ENCODE measurements around the gene GTF2F1. TPM values are rescaled to one million over a fixed set of nuclear protein-coding genes. Genes with fewer than 3 reads are reported as not detected.

GTF2F1 gene
- total RNA-seq, 1 experiment from 2014 or later, result 67.2 TPM

DNA sequence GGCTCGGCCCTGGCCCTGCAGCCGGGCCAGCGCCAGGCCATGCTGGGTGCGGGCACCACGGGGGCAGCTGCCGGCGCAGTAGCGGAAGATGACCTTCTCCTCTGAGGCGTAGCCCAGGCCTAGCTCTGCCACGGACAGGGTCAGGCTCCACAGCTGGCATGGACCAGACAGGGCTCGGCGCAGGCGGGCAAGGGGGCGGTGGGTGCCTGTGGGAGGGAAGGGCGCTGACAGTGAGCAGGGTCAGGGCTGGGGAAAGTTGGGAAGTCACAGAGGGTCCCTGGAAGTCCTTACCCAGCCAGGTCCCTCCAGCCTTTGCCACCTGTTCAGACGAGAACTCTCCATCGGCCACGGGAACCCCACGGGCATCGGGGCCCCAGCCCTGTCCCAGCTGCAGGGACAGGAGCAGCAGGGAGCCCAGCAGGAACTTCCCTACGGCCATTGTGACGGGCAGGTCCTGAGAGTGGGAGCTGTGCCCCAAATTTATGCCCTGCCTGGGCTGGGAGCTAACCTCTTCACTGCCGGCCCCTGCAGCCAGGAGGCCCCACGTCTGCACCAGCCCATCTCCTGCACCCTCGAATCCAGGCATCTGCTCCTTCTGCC, 17.5 kb downstream of the GTF2F1 start, which contains the start of gene PSPN:
PSPN (minus strand) TSS at position 523 of the 600 bp plus-strand sequence; CDS start at position 439, 84 bp downstream.
- no peak within 1 kb of the TSS for H3K4ac ChIP-seq (ENCODE audit: low read depth, low read length)
- no peak within 1 kb of the TSS for H3K18ac ChIP-seq (ENCODE audit: insufficient read length, low read depth, low read length)
- H3K4me1 ChIP-seq (ENCODE audit: insufficient read depth, low read length), result no peaks in the 10 kb centered on the region
- no peak within 1 kb of the TSS for H3K27ac ChIP-seq (ENCODE audit: insufficient read length, low read depth, low read length)
- no peak within 1 kb of the TSS for H2BK12ac ChIP-seq (ENCODE audit: insufficient read length, low read depth, low read length)
- peaks cover 9 to 24% of the 10 kb centered on the region in 2 experiments for H3K4me1 Mint-ChIP-seq
- no peak within 1 kb of the TSS for H2BK15ac ChIP-seq (ENCODE audit: low read depth, low read length)
- no peak within 1 kb of the TSS for H3K4me3 Mint-ChIP-seq
- no CpG with 5 or more reads among the region's 25 CpGs for WGBS (ENCODE audit: extremely low coverage, insufficient read length, low lambda C conversion rate)
- no peaks in the 10 kb centered on the region for H3K9me3 ChIP-seq (ENCODE audit: control insufficient read depth, low read depth, low read length)
- no peaks in the 10 kb centered on the region for H3K23me2 ChIP-seq (ENCODE audit: insufficient read length, low read depth, low read length, poor library complexity, severe bottlenecking)
- no peak within 1 kb of the TSS for H3K56ac ChIP-seq (ENCODE audit: insufficient read length, low read depth, low read length)
- H2AK5ac ChIP-seq (ENCODE audit: insufficient read length, low read length), result no peak within 1 kb of the TSS
- H3K36me3 Mint-ChIP-seq (ENCODE audit: insufficient read depth in 1 of 3, low read depth in 3 of 3), result peaks cover 16 to 22% (median 21%) of the 10 kb centered on the region in 3 experiments
- no peak for DNase-seq
- H2AFZ ChIP-seq (ENCODE audit: low read length), result no peak within 1 kb of the TSS
- H3K27ac Mint-ChIP-seq, result peak within 1 kb of the TSS in 1 of 3 experiments; percentile 91; a peak in 4 of 7 replicates
- no peak within 1 kb of the TSS for H3K4me2 ChIP-seq (ENCODE audit: insufficient read depth, insufficient read length, low read length)
- H4K20me1 ChIP-seq (ENCODE audit: control insufficient read depth, insufficient read depth, insufficient read length), result no peaks in the 10 kb centered on the region
- H3K79me1 ChIP-seq (ENCODE audit: insufficient read depth, low read depth, low read length, poor library complexity, severe bottlenecking), result no peaks in the 10 kb centered on the region
- H4K91ac ChIP-seq (ENCODE audit: insufficient read length, low read depth, low read length), result no peak within 1 kb of the TSS
- H4K5ac ChIP-seq (ENCODE audit: insufficient read length, low read depth, low read length), result no peak within 1 kb of the TSS
- H3K14ac ChIP-seq (ENCODE audit: insufficient read depth, low read length), result no peak within 1 kb of the TSS; the same call in 1 of the 2 replicates
- H3K27me3 Mint-ChIP-seq (ENCODE audit: low read depth), result no peaks in the 10 kb centered on the region
- no peak within 1 kb of the TSS for H2BK20ac ChIP-seq (ENCODE audit: low read depth, low read length, poor library complexity, severe bottlenecking)
- TF ChIP-seq, protein P1, sequence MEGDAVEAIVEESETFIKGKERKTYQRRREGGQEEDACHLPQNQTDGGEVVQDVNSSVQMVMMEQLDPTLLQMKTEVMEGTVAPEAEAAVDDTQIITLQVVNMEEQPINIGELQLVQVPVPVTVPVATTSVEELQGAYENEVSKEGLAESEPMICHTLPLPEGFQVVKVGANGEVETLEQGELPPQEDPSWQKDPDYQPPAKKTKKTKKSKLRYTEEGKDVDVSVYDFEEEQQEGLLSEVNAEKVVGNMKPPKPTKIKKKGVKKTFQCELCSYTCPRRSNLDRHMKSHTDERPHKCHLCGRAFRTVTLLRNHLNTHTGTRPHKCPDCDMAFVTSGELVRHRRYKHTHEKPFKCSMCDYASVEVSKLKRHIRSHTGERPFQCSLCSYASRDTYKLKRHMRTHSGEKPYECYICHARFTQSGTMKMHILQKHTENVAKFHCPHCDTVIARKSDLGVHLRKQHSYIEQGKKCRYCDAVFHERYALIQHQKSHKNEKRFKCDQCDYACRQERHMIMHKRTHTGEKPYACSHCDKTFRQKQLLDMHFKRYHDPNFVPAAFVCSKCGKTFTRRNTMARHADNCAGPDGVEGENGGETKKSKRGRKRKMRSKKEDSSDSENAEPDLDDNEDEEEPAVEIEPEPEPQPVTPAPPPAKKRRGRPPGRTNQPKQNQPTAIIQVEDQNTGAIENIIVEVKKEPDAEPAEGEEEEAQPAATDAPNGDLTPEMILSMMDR (conservative IDR thresholded peaks at IDR 0.05), result no peak
- H3K9ac ChIP-seq (ENCODE audit: extremely low read depth, insufficient read length, low read length), result no peak within 1 kb of the TSS
- no peak within 1 kb of the TSS for H3K23ac ChIP-seq (ENCODE audit: insufficient read length, low read depth, low read length)
- H4K8ac ChIP-seq (replicated peaks; ENCODE audit: insufficient read length, low read depth, low read length), result no peak within 1 kb of the TSS
- no peak within 1 kb of the TSS for H2BK5ac ChIP-seq (ENCODE audit: insufficient read length, low read length)
- H3K27me3 ChIP-seq (ENCODE audit: insufficient read depth, low read length), result no peaks in the 10 kb centered on the region
- no peak within 1 kb of the TSS for H2BK120ac ChIP-seq (ENCODE audit: low read depth, low read length, poor library complexity, severe bottlenecking)
- H3K79me2 ChIP-seq (ENCODE audit: insufficient read depth, low read length), result no peaks in the 10 kb centered on the region
- no peak within 1 kb of the TSS for H3T11ph ChIP-seq (ENCODE audit: low read length)
- peaks cover 4% of the 10 kb centered on the region in 2 experiments; a peak in 4 of 5 replicates for H3K9me3 Mint-ChIP-seq
